ENCODE data around the gene SHLD2. TPM values are rescaled to one million over a fixed set of nuclear protein-coding genes. Genes with fewer than 3 reads are reported as not detected.

SHLD2 gene
- total and polyA plus RNA-seq, 2 of the 13 experiments (the other 11 are each of a cell fraction or from before 2014, with no cell fraction given), result 25.7 to 53.7 TPM

DNA sequence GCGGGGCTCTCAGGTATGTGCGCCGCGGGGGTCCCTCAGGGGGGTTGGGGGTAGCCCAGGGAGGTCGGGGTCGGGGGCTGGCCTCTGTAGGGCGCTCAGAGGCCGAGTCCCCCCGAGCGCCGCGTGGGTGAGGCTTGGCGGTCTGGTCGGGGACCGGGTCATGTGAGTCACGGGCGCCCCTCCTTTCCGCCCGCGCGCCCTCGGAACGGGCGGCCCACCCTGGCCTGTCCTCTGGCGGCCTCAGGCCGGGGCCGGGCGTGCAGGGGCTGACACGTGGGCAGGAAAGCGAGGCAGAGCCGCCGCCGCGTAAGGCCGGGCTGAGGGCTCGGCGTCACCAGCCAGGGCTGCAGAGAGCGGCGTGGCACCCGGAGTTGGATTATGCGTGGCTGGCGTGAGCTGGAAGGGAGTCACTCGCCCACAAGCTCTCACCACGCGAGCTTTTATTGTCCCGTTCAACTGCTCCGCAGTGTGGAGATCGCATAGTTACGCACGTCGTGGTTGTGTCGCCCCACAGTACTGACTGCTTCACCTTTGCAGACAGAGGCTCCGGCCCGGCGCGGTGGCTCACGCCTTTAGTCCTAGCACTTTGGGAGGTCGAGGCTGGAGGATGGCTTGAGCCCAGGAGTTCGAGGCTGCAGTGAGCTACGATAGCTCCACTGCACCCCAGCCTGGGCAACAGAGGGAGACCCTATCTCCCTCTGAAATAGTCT is 385 bp downstream of the SHLD2 start (continued):
- TF ChIP-seq, protein P1, sequence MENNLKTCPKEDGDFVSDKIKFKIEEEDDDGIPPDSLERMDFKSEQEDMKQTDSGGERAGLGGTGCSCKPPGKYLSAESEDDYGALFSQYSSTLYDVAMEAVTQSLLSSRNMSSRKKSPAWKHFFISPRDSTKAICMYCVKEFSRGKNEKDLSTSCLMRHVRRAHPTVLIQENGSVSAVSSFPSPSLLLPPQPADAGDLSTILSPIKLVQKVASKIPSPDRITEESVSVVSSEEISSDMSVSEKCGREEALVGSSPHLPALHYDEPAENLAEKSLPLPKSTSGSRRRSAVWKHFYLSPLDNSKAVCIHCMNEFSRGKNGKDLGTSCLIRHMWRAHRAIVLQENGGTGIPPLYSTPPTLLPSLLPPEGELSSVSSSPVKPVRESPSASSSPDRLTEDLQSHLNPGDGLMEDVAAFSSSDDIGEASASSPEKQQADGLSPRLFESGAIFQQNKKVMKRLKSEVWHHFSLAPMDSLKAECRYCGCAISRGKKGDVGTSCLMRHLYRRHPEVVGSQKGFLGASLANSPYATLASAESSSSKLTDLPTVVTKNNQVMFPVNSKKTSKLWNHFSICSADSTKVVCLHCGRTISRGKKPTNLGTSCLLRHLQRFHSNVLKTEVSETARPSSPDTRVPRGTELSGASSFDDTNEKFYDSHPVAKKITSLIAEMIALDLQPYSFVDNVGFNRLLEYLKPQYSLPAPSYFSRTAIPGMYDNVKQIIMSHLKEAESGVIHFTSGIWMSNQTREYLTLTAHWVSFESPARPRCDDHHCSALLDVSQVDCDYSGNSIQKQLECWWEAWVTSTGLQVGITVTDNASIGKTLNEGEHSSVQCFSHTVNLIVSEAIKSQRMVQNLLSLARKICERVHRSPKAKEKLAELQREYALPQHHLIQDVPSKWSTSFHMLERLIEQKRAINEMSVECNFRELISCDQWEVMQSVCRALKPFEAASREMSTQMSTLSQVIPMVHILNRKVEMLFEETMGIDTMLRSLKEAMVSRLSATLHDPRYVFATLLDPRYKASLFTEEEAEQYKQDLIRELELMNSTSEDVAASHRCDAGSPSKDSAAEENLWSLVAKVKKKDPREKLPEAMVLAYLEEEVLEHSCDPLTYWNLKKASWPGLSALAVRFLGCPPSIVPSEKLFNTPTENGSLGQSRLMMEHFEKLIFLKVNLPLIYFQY (CRISPR knock-in tag; IDR thresholded peaks at IDR 0.05; ENCODE audit: borderline replicate concordance), result peak; percentile 59; the same call in 1 of the 2 replicates
- TF ChIP-seq, protein P2, sequence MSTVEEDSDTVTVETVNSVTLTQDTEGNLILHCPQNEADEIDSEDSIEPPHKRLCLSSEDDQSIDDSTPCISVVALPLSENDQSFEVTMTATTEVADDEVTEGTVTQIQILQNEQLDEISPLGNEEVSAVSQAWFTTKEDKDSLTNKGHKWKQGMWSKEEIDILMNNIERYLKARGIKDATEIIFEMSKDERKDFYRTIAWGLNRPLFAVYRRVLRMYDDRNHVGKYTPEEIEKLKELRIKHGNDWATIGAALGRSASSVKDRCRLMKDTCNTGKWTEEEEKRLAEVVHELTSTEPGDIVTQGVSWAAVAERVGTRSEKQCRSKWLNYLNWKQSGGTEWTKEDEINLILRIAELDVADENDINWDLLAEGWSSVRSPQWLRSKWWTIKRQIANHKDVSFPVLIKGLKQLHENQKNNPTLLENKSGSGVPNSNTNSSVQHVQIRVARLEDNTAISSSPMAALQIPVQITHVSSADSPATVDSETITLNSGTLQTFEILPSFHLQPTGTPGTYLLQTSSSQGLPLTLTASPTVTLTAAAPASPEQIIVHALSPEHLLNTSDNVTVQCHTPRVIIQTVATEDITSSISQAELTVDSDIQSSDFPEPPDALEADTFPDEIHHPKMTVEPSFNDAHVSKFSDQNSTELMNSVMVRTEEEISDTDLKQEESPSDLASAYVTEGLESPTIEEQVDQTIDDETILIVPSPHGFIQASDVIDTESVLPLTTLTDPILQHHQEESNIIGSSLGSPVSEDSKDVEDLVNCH (CRISPR knock-in tag; IDR thresholded peaks at IDR 0.05), result no peak
- peak; percentile 65 for TF ChIP-seq ARNTL (CRISPR knock-in tag; IDR thresholded peaks at IDR 0.05)
- peak; percentile 56 for TF ChIP-seq MAZ (IDR thresholded peaks at IDR 0.05; ENCODE audit: borderline replicate concordance, low read depth, low read length)
- peak; percentile 77 for TF ChIP-seq MAZ (CRISPR knock-in tag; IDR thresholded peaks at IDR 0.05; ENCODE audit: low read depth)
- TF ChIP-seq TMF1 (CRISPR knock-in tag; IDR thresholded peaks at IDR 0.05; ENCODE audit: low read depth), result peak; percentile 60; the same call in 1 of the 2 replicates
- TF ChIP-seq ZMAT3 (CRISPR knock-in tag; conservative IDR thresholded peaks at IDR 0.05), result peak; percentile 47; the same call in 1 of the 2 replicates
- 0 out of 2 replicates have a peak, but pooled peaks have one; percentile 43 for TF ChIP-seq ZNF264 (CRISPR knock-in tag; IDR thresholded peaks at IDR 0.05)
- no peak for TF ChIP-seq TCF12 (IDR thresholded peaks at IDR 0.05)
- TF ChIP-seq TCF12 (CRISPR knock-in tag; IDR thresholded peaks at IDR 0.05), result 0 out of 2 replicates have a peak, but pooled peaks have one; percentile 44
- TF ChIP-seq ZNF83 (CRISPR knock-in tag; IDR thresholded peaks at IDR 0.05; ENCODE audit: borderline replicate concordance), result peak; percentile 73; the same call in 1 of the 2 replicates
- no peak for TF ChIP-seq ZNF207 (IDR thresholded peaks at IDR 0.05; ENCODE audit: borderline replicate concordance)
- TF ChIP-seq REPIN1 (CRISPR knock-in tag; IDR thresholded peaks at IDR 0.05; ENCODE audit: borderline replicate concordance, low read depth), result peak; percentile 83
- TF ChIP-seq JUN (CRISPR knock-in tag; IDR thresholded peaks at IDR 0.05), result peak; percentile 55; the same call in 1 of the 2 replicates
- peak; percentile 88; the same call in 1 of the 2 replicates for TF ChIP-seq HOXA9 (CRISPR knock-in tag; IDR thresholded peaks at IDR 0.05; ENCODE audit: borderline replicate concordance)
- peak; percentile 76; the same call in 1 of the 2 replicates for TF ChIP-seq ZNF180 (CRISPR knock-in tag; IDR thresholded peaks at IDR 0.05; ENCODE audit: borderline replicate concordance, low read depth)
- TF ChIP-seq NFKB2 (CRISPR knock-in tag; IDR thresholded peaks at IDR 0.05; ENCODE audit: borderline replicate concordance), result peak; percentile 92; the same call in 1 of the 2 replicates
- 0 out of 2 replicates have a peak, but pooled peaks have one; percentile 47 for TF ChIP-seq SMAD1 (CRISPR knock-in tag; IDR thresholded peaks at IDR 0.05; ENCODE audit: borderline replicate concordance, low read depth)
- TF ChIP-seq, protein P3, sequence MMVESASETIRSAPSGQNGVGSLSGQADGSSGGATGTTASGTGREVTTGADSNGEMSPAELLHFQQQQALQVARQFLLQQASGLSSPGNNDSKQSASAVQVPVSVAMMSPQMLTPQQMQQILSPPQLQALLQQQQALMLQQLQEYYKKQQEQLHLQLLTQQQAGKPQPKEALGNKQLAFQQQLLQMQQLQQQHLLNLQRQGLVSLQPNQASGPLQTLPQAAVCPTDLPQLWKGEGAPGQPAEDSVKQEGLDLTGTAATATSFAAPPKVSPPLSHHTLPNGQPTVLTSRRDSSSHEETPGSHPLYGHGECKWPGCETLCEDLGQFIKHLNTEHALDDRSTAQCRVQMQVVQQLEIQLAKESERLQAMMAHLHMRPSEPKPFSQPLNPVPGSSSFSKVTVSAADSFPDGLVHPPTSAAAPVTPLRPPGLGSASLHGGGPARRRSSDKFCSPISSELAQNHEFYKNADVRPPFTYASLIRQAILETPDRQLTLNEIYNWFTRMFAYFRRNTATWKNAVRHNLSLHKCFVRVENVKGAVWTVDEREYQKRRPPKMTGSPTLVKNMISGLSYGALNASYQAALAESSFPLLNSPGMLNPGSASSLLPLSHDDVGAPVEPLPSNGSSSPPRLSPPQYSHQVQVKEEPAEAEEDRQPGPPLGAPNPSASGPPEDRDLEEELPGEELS (CRISPR knock-in tag; IDR thresholded peaks at IDR 0.05), result peak; percentile 32; the same call in 1 of the 2 replicates
- TF ChIP-seq ZFAT (CRISPR knock-in tag; conservative IDR thresholded peaks at IDR 0.05), result no peak
- peak; percentile 93 for TF ChIP-seq YEATS4 (CRISPR knock-in tag; IDR thresholded peaks at IDR 0.05; ENCODE audit: borderline replicate concordance)
